Lower leg skin (tissue), 3 donors: ENCODE measurements around the gene DLGAP1.

Source experiments
- POLR2A ChIP-seq, 2 donors: fragments of 450-650 bp; IDR thresholded peaks; one replicate each; pipeline ENCODE4 v1.6.1; 2016 to 2017; ENCODE audit warnings: antibody characterized with exemption in 2 of 2, mild to moderate bottlenecking in 1 of 2, moderate library complexity in 1 of 2
- TF ChIP-seq, protein P1 (sequence below), 3 donors: fragments of 450-650 bp; IDR thresholded peaks; one replicate each; pipeline ENCODE4 v1.5.1; 2016; ENCODE audit warnings: antibody characterized with exemption in 3 of 3, mild to moderate bottlenecking in 3 of 3, moderate library complexity in 2 of 3

DNA sequence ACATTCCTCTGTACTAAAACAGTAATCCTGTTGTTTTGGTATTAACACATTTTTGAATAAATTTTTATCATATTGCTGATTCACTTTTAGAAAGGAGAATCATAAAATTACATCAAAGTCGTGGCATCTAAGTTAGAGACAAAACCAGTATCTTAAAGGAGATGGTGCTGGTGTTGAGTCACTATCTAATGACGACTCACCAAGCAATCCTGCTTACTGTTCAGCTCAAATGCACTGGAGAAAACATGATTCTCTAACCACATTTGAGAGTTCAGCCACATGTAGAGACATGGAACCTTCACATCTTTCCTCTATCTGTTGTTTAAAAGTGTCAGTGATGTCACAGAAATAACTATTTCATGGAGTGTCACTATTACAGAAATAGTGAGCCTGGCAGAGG, 531.4 kb downstream of the DLGAP1 start:
- TF ChIP-seq, protein P1, sequence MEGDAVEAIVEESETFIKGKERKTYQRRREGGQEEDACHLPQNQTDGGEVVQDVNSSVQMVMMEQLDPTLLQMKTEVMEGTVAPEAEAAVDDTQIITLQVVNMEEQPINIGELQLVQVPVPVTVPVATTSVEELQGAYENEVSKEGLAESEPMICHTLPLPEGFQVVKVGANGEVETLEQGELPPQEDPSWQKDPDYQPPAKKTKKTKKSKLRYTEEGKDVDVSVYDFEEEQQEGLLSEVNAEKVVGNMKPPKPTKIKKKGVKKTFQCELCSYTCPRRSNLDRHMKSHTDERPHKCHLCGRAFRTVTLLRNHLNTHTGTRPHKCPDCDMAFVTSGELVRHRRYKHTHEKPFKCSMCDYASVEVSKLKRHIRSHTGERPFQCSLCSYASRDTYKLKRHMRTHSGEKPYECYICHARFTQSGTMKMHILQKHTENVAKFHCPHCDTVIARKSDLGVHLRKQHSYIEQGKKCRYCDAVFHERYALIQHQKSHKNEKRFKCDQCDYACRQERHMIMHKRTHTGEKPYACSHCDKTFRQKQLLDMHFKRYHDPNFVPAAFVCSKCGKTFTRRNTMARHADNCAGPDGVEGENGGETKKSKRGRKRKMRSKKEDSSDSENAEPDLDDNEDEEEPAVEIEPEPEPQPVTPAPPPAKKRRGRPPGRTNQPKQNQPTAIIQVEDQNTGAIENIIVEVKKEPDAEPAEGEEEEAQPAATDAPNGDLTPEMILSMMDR (IDR thresholded peaks at IDR 0.05), result no peak
- no peak for TF ChIP-seq POLR2A (IDR thresholded peaks at IDR 0.05)
